Chondrocyte (in vitro differentiated cells): ENCODE data around the gene CASP2. TPM values are rescaled to one million over a fixed set of nuclear protein-coding genes. Genes with fewer than 3 reads are reported as not detected.
"Not testable (repeated sequence)": the region's sequence is repeated elsewhere in the genome, so short reads cannot be mapped to it uniquely, and the experiment has no call there.

ENCODE experiments used
- DNase-seq: peaks from one replicate; pipeline ENCODE4 v3.0.0; 2021; ENCODE audit warnings: mixed read lengths, low spot score
- H3K27ac Mint-ChIP-seq: one replicate; pipeline ENCODE4 v1.8.0; 2021; ENCODE audit warnings: mild to moderate bottlenecking, moderate library complexity, mixed read lengths; ENCODE audit not compliant: unreplicated experiment
- H3K27me3 Mint-ChIP-seq: 2 replicates; pipeline ENCODE4 v1.8.0; 2021; ENCODE audit warnings: low read depth, mixed read lengths
- H3K36me3 Mint-ChIP-seq: 2 replicates; pipeline ENCODE4 v1.8.0; 2021; ENCODE audit warnings: low read depth, mixed read lengths
- H3K4me1 Mint-ChIP-seq: 2 replicates; pipeline ENCODE4 v1.8.0; 2021; ENCODE audit warnings: low read depth, mild to moderate bottlenecking, mixed read lengths
- H3K4me3 Mint-ChIP-seq: one replicate; pipeline ENCODE4 v1.8.0; 2021; ENCODE audit warnings: mild to moderate bottlenecking, moderate library complexity, mixed read lengths; ENCODE audit not compliant: unreplicated experiment
- H3K9me3 Mint-ChIP-seq: 2 replicates; pipeline ENCODE4 v1.8.0; 2021; ENCODE audit warnings: low read depth, mixed read lengths
- CTCF ChIP-seq: fragments of 200-600 bp; sonication (generic); IDR thresholded peaks from 2 replicates; pipeline ENCODE4 v1.5.0; 2021; ENCODE audit warnings: antibody characterized with exemption, mild to moderate bottlenecking, moderate library complexity
- total RNA-seq: library from RNA; stranded (reverse); gene quantifications from 3 replicates; pipeline ENCODE4 v1.2.1, GENCODE V29; 2021

The CASP2 gene
- total RNA-seq, 1 donor from 2014 or later = 30.3 TPM

GRCh38 chr7:143286522-143286890 lies 1.6 kb upstream of the CASP2 start:
- H3K4me3 Mint-ChIP-seq = no peak overlapping the region
- no peaks in the 10 kb centered on the region for H3K27me3 Mint-ChIP-seq
- H3K27ac Mint-ChIP-seq = no peak overlapping the region
- DNase-seq = no peak
- peaks cover 35% of the 10 kb centered on the region for H3K4me1 Mint-ChIP-seq
- no peaks in the 10 kb centered on the region for H3K9me3 Mint-ChIP-seq
- TF ChIP-seq CTCF = no peak
- peaks cover 2% of the 10 kb centered on the region for H3K36me3 Mint-ChIP-seq

- H3K36me3 Mint-ChIP-seq = peaks cover 6% of the 10 kb centered on the region
These were observed 714 bp upstream of the CASP2 start for GRCh38 chr7:143287339-143287934.

GRCh38 chr7:143288836-143289235 lies 685 bp downstream of the CASP2 start:
- no peak for DNase-seq
- Mint-ChIP-seq H3K27ac (peak overlapping the region; percentile 94), H3K4me1 (peaks cover 36% of the 10 kb centered on the region), H3K4me3 (peak overlapping the region; percentile 91), H3K27me3 (no peaks in the 10 kb centered on the region), H3K9me3 (no peaks in the 10 kb centered on the region), H3K36me3 (peaks cover 14% of the 10 kb centered on the region)
- no peak for TF ChIP-seq CTCF

More at GRCh38 chr7:143287339-143287934, 714 bp upstream of the CASP2 start:
- Mint-ChIP-seq H3K27ac (no peak overlapping the region), H3K9me3 (no peaks in the 10 kb centered on the region), H3K27me3 (no peaks in the 10 kb centered on the region), H3K4me1 (peaks cover 36% of the 10 kb centered on the region), H3K4me3 (peak overlapping the region; percentile 91)
- TF ChIP-seq CTCF = no peak
- DNase-seq = no peak

GRCh38 chr7:143289421-143289820 lies 1.3 kb downstream of the CASP2 start:
- Mint-ChIP-seq H3K9me3 (no peaks in the 10 kb centered on the region), H3K4me1 (peaks cover 36% of the 10 kb centered on the region), H3K4me3 (peak overlapping the region; percentile 91), H3K27ac (peak overlapping the region; percentile 94), H3K36me3 (peaks cover 20% of the 10 kb centered on the region), H3K27me3 (no peaks in the 10 kb centered on the region)
- no peak for DNase-seq
- no peak for TF ChIP-seq CTCF

GRCh38 chr7:143289888-143290287 lies 1.7 kb downstream of the CASP2 start:
- H3K27me3 Mint-ChIP-seq, DNase-seq, H3K9me3 Mint-ChIP-seq: not testable (repeated sequence)
- Mint-ChIP-seq H3K36me3 (peaks cover 24% of the 10 kb centered on the region), H3K4me3 (peak overlapping the region; percentile 91), H3K27ac (peak overlapping the region; percentile 83), H3K4me1 (peaks cover 36% of the 10 kb centered on the region)

GRCh38 chr7:143290293-143290692 lies 2.1 kb downstream of the CASP2 start:
- DNase-seq = no peak
- Mint-ChIP-seq H3K36me3 (peaks cover 26% of the 10 kb centered on the region), H3K4me1 (peaks cover 36% of the 10 kb centered on the region), H3K27me3 (no peaks in the 10 kb centered on the region), H3K9me3 (no peaks in the 10 kb centered on the region), H3K4me3 (peak overlapping the region; percentile 91), H3K27ac (no peak overlapping the region)
- TF ChIP-seq CTCF = no peak
